K562 (cell line): ENCODE data around the gene MAGOHB. TPM values are rescaled to one million over a fixed set of nuclear protein-coding genes. Genes with fewer than 3 reads are reported as not detected.

Experiments
- ATAC-seq: fragments of 200-7000 bp; cut with Tn5 transposase; 3 replicates; pipeline ENCODE4 v1.9.1; 2020; ENCODE audit warnings: moderate library complexity
- BruUV-seq: library from RNA; stranded (reverse); fragments of 400-500 nt; replicated peaks from 2 replicates; lab custom pipeline; 2021; lab: Mats Ljungman, UMichigan
- CTCF ChIA-PET: fragments of 300-600 bp; formaldehyde crosslinking; extraction: SDS; loops from one replicate; lab custom pipeline; 2021; ENCODE audit warnings: low intra/inter-chr PET ratio; lab: Yijun Ruan, JAX
- POLR2A ChIA-PET: fragments of 300-600, 350-650 bp; sonication (Branson Sonifier 250); formaldehyde crosslinking; extraction: SDS; loops from one replicate; lab custom pipeline; 2021; ENCODE audit warnings: antibody characterized with exemption, inconsistent platforms; lab: Yijun Ruan, JAX
- DNase-seq, 4 experiments: peaks; one replicate each; pipeline versions ENCODE4 v3.0.0 to v3.0.0-alpha.2; 2011 to 2018; ENCODE audit warnings: low spot score in 3 of 4, mixed read lengths in 3 of 4; ENCODE audit errors: extremely low read depth in 1 of 4
- FAIRE-seq: peaks from 2 replicates; lab custom pipeline; 2011; peaks lifted over from hg19 to GRCh38; lab: Jason Lieb, UNC
- H2AFZ ChIP-seq: 2 replicates; pipeline ENCODE4 v1.6.0; 2011; ENCODE audit warnings: low read depth, low read length, control low read depth, inconsistent platforms
- H3K27ac ChIP-seq: fragments of 200-600 bp; 3 replicates; pipeline ENCODE4 v1.8.0; 2011; ENCODE audit warnings: low read depth, mild to moderate bottlenecking, control low read depth, inconsistent platforms, low read length, moderate library complexity, mixed read lengths; ENCODE audit errors: extremely low read depth
- H3K27me3 ChIP-seq, 2 experiments: fragments of 300-600 bp in 1 of 2; 2 replicates in 1 of 2; 3 replicates in 1 of 2; pipeline versions ENCODE4 v1.6.0 to v1.8.0; 2011; ENCODE audit warnings: inconsistent platforms in 2 of 2, low read length in 2 of 2, mild to moderate bottlenecking in 1 of 2, mixed read lengths in 1 of 2, moderate library complexity in 1 of 2; ENCODE audit not compliant: control insufficient read depth in 2 of 2, insufficient read depth in 2 of 2
- H3K36me3 ChIP-seq: fragments of 300-600 bp; 3 replicates; pipeline ENCODE4 v1.8.0; 2011; ENCODE audit warnings: mild to moderate bottlenecking, low read length, inconsistent platforms; ENCODE audit not compliant: control insufficient read depth, insufficient read depth
- H3K4me1 ChIP-seq, 2 experiments: fragments of 200-600 bp in 1 of 2; replicated peaks in 1 of 2; 2 replicates in 1 of 2; 3 replicates in 1 of 2; pipeline versions ENCODE4 v1.5.1 to v1.8.0; 2011; ENCODE audit warnings: inconsistent platforms in 2 of 2, low read length in 2 of 2, mild to moderate bottlenecking in 1 of 2, mixed read lengths in 1 of 2, moderate library complexity in 1 of 2; ENCODE audit not compliant: control insufficient read depth in 2 of 2, insufficient read depth in 2 of 2
- H3K4me2 ChIP-seq: 2 replicates; pipeline ENCODE4 v1.6.1; 2011; ENCODE audit warnings: low read length, control low read depth, inconsistent platforms, mixed read lengths; ENCODE audit not compliant: insufficient read depth
- H3K4me3 ChIP-seq: fragments of 200-600 bp; sonication (generic), shearing (Covaris generic); 2 replicates; pipeline ENCODE4 v1.5.1; 2016; ENCODE audit warnings: control low read depth, inconsistent platforms
- H3K79me2 ChIP-seq: fragments of 200-600 bp; 3 replicates; pipeline ENCODE4 v1.8.0; 2011; ENCODE audit warnings: low read length, inconsistent platforms; ENCODE audit not compliant: control insufficient read depth, insufficient read depth
- H3K9ac ChIP-seq, 2 experiments: 2 replicates each; pipeline versions ENCODE4 v1.6.0 to v1.6.1; 2011; ENCODE audit warnings: low read depth in 2 of 2, low read length in 2 of 2, control low read depth in 1 of 2, inconsistent platforms in 1 of 2, mild to moderate bottlenecking in 1 of 2, mixed read lengths in 1 of 2; ENCODE audit not compliant: insufficient read depth in 1 of 2
- H3K9me1 ChIP-seq: one replicate; pipeline ENCODE4 v1.6.0; 2011; ENCODE audit warnings: inconsistent platforms, mild to moderate bottlenecking, low read length, moderate library complexity; ENCODE audit not compliant: control insufficient read depth, insufficient read depth
- H3K9me3 ChIP-seq: replicated peaks from 2 replicates; pipeline ENCODE4 v1.5.1; 2011; ENCODE audit warnings: low read depth, low read length, inconsistent platforms; ENCODE audit not compliant: control insufficient read depth, insufficient read depth
- H4K20me1 ChIP-seq: replicated peaks from 2 replicates; pipeline ENCODE4 v1.6.1; 2011; ENCODE audit warnings: low read length, inconsistent platforms, mixed read lengths; ENCODE audit not compliant: control insufficient read depth, insufficient read depth
- EP300 ChIP-seq: IDR thresholded peaks from 2 replicates; pipeline ENCODE4 v1.6.1; 2012; ENCODE audit warnings: low read length, improper control_type of control experiment
- KAT8 ChIP-seq: fragments of 450-650 bp; IDR thresholded peaks from 2 replicates; pipeline ENCODE4 v1.6.1; 2016; ENCODE audit warnings: low read depth, mild to moderate bottlenecking
- NR4A1 ChIP-seq, 2 experiments: fragments of 250-450 bp in 1 of 2; fragments of 450-650 bp in 1 of 2; sonication (Bioruptor Pico) in 1 of 2; IDR thresholded peaks; 2 replicates each; pipeline versions ENCODE4 v1.4.0 to v1.6.1; 2016 to 2020; ENCODE audit warnings: mild to moderate bottlenecking in 2 of 2, missing compliant biosample characterization in 1 of 2, missing genetic modification characterization in 1 of 2, moderate library complexity in 1 of 2
- PCBP2 ChIP-seq: fragments of 200-400 bp; formaldehyde crosslinking; IDR thresholded peaks from 2 replicates; pipeline ENCODE4 v1.6.1; 2018; ENCODE audit warnings: low read length, low read depth, mild to moderate bottlenecking, moderate library complexity; ENCODE audit not compliant: poor library complexity, severe bottlenecking
- RNF2 ChIP-seq: sonication (generic); IDR thresholded peaks from 2 replicates; pipeline ENCODE4 v1.6.1; 2016
- SP1 ChIP-seq: sonication (generic); formaldehyde crosslinking; IDR thresholded peaks from 2 replicates; pipeline ENCODE4 v1.8.1; 2022; ENCODE audit warnings: mild to moderate bottlenecking, missing genetic modification reagents
- TAF7 ChIP-seq: fragments of 450-650 bp; IDR thresholded peaks from 2 replicates; pipeline ENCODE4 v1.6.1; 2016; ENCODE audit warnings: missing genetic modification characterization, missing compliant biosample characterization
- ZFP1 ChIP-seq: fragments of 450-650 bp; formaldehyde crosslinking; IDR thresholded peaks from 2 replicates; pipeline ENCODE4 v1.4.0; 2020; ENCODE audit warnings: mild to moderate bottlenecking, mixed read lengths
- ZFPM2 ChIP-seq: fragments of 250-450 bp; sonication (Bioruptor Pico); IDR thresholded peaks from 2 replicates; pipeline ENCODE4 v1.5.1; 2022; ENCODE audit warnings: mild to moderate bottlenecking
- ZFX ChIP-seq: sonication (generic); formaldehyde crosslinking; IDR thresholded peaks from 2 replicates; pipeline ENCODE4 v1.8.0; 2022; ENCODE audit warnings: mild to moderate bottlenecking, missing genetic modification reagents, moderate library complexity
- ZNF436 ChIP-seq: fragments of 250-450, 450-650 bp; sonication (Bioruptor Pico); formaldehyde crosslinking; IDR thresholded peaks from 2 replicates; pipeline ENCODE4 v1.7.0; 2020; ENCODE audit warnings: mild to moderate bottlenecking
- ZNF586 ChIP-seq: fragments of 450-650 bp; formaldehyde crosslinking; conservative IDR thresholded peaks from 2 replicates; pipeline ENCODE4 v1.4.0; 2020; ENCODE audit warnings: mild to moderate bottlenecking, moderate library complexity
- WGBS: fragments of 100-300 bp; shearing (Covaris generic); methylation state at CpG from one replicate; pipeline ENCODE4 v1.1.6; 2016; ENCODE audit warnings: low coverage, mixed read lengths; ENCODE audit not compliant: insufficient coverage; ENCODE audit errors: missing lambda C conversion rate; 5-methylcytosine and 5-hydroxymethylcytosine counted together
- in situ Hi-C: fragments of 300-500 bp; cut with MboI; formaldehyde crosslinking; loops from 4 replicates; pipeline ENCODE4 v1.15.0; 2018; ENCODE audit warnings: inconsistent platforms, mixed read lengths
- intact Hi-C: fragments of 100-400 bp; cut with micrococcal nuclease; formaldehyde crosslinking; loops from 2 replicates; pipeline ENCODE4 v1.14.2; 2022
- polyA plus RNA-seq, 8 experiments: library from polyadenylated mRNA; depleted of rRNA in 4 of 8; stranded (reverse) in 5 of 8; unstranded in 3 of 8; fragments of >200 nt; fragmentation: Nextera tagmentation in 2 of 8; fragmentation: Illumina TruSeq in 1 of 8; extraction: Ambion mirVana in 2 of 8; extraction: Trizol in 1 of 8; gene quantifications; 2 replicates each; pipeline versions ENCODE4 v1.2.1 to v1.2.3, GENCODE V29; 2011 to 2014; ENCODE audit warnings: inconsistent platforms in 1 of 8, missing spikeins in 1 of 8
- total RNA-seq, 7 experiments: library from RNA; depleted of rRNA in 6 of 7; stranded (reverse); fragments of >200 nt in 6 of 7; fragmentation: Illumina TruSeq in 2 of 7; extraction: Trizol in 2 of 7; gene quantifications; 2 replicates each; pipeline versions ENCODE4 v1.2.1 to v1.2.3, GENCODE V29; 2011 to 2021; ENCODE audit warnings: low replicate concordance in 1 of 7
- TF ChIP-seq, protein P1 (sequence below), 2 experiments: fragments of 150-350 bp in 1 of 2; IDR thresholded peaks; 2 replicates each; pipeline ENCODE4 v1.6.1; 2012 to 2016; ENCODE audit warnings: low read depth in 2 of 2, low read length in 2 of 2, mild to moderate bottlenecking in 1 of 2, moderate library complexity in 1 of 2
- TF ChIP-seq, protein P2 (sequence below): sonication (generic); formaldehyde crosslinking; IDR thresholded peaks from 2 replicates; pipeline ENCODE4 v1.8.1; 2023; ENCODE audit warnings: missing genetic modification reagents, mild to moderate bottlenecking, borderline replicate concordance

Gene MAGOHB
- total and polyA plus RNA-seq, 9 of the 15 experiments (the other 6 are each of a cell fraction or from before 2014, with no cell fraction given): 34.5 to 177 (median 85.4) TPM

DNA sequence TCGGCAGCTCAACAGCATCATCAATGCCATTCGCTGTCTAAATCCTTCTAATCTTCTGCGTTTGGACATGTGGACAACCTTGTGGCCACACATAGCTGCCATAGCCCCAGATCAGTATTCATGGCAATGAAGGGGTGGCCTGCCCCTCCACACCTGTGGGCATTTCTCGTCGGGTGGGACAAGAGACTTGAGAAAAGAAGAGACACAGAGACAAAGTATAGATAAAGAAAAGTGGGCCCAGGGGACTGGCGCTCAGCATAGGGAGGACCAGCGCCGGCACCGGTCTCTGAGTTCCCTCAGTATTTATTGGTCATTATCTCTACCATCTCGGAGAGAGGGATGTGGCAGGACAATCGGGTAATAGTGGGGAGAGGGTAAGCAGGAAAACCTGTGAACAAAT is 42.3 kb downstream of the MAGOHB start (continued):
- TF ChIP-seq, protein P1, sequence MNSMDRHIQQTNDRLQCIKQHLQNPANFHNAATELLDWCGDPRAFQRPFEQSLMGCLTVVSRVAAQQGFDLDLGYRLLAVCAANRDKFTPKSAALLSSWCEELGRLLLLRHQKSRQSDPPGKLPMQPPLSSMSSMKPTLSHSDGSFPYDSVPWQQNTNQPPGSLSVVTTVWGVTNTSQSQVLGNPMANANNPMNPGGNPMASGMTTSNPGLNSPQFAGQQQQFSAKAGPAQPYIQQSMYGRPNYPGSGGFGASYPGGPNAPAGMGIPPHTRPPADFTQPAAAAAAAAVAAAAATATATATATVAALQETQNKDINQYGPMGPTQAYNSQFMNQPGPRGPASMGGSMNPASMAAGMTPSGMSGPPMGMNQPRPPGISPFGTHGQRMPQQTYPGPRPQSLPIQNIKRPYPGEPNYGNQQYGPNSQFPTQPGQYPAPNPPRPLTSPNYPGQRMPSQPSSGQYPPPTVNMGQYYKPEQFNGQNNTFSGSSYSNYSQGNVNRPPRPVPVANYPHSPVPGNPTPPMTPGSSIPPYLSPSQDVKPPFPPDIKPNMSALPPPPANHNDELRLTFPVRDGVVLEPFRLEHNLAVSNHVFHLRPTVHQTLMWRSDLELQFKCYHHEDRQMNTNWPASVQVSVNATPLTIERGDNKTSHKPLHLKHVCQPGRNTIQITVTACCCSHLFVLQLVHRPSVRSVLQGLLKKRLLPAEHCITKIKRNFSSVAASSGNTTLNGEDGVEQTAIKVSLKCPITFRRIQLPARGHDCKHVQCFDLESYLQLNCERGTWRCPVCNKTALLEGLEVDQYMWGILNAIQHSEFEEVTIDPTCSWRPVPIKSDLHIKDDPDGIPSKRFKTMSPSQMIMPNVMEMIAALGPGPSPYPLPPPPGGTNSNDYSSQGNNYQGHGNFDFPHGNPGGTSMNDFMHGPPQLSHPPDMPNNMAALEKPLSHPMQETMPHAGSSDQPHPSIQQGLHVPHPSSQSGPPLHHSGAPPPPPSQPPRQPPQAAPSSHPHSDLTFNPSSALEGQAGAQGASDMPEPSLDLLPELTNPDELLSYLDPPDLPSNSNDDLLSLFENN (IDR thresholded peaks at IDR 0.05; ENCODE audit: low read depth in 2 of 2, low read length in 2 of 2): no peak

DNA sequence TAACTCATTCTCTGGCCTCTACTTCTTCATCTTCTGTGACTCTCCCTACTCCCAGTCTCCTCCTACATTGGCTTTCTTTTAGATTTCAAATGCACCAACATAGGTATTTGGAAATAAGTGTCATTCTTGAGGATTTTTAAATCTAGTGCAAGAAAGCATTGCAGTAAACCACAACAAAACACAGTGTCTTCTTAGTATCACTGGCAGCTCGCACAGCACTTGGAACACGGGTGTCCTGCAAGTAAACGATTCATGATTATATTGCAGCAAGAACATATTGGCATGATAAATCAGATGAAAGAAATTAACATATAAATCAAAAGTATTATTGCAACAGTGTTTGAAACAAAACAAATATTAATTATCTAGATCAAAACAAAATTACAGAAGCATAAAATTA is 45.6 kb downstream of the MAGOHB start:
- Histone ChIP-seq H3K9ac (no peak overlapping the region), H2AFZ (no peak overlapping the region), H3K36me3 (no peaks in the 10 kb centered on the region), H3K79me2 (no peaks in the 10 kb centered on the region), H3K9me3 (no peaks in the 10 kb centered on the region), H3K4me1 (no peaks in the 10 kb centered on the region), H3K4me3 (no peak overlapping the region), H3K27ac (no peak overlapping the region), H4K20me1 (no peaks in the 10 kb centered on the region), H3K9me1 (no peaks in the 10 kb centered on the region), H3K4me2 (no peak overlapping the region), H3K27me3 (no peaks in the 10 kb centered on the region)
- CTCF ChIA-PET: interaction anchor here (1.4 kb wide), 1 partner anchor 9 kb away, joined by 3 read pairs; no protein-coding TSS in a partner anchor
- no TSS peak for BruUV-seq
- FAIRE-seq: no peak
- no peak for ATAC-seq
- in situ Hi-C loops: loop anchor here (10.0 kb wide), 1 partner anchor 333 kb away; no protein-coding TSS in a partner anchor
- intact Hi-C loops: no loop called here
- no peak for DNase-seq
- POLR2A ChIA-PET: no interaction called here
- WGBS: 17% methylated on average over 3 of the region's 3 CpGs
- TF ChIP-seq ZFP1 (CRISPR knock-in tag): no peak
- no peak for TF ChIP-seq ZNF436 (CRISPR knock-in tag)
- no peak for TF ChIP-seq KAT8
- no peak for TF ChIP-seq ZNF586 (CRISPR knock-in tag)
- no peak for TF ChIP-seq TAF7 (tag)
- TF ChIP-seq PCBP2: no peak
- TF ChIP-seq, protein P2, sequence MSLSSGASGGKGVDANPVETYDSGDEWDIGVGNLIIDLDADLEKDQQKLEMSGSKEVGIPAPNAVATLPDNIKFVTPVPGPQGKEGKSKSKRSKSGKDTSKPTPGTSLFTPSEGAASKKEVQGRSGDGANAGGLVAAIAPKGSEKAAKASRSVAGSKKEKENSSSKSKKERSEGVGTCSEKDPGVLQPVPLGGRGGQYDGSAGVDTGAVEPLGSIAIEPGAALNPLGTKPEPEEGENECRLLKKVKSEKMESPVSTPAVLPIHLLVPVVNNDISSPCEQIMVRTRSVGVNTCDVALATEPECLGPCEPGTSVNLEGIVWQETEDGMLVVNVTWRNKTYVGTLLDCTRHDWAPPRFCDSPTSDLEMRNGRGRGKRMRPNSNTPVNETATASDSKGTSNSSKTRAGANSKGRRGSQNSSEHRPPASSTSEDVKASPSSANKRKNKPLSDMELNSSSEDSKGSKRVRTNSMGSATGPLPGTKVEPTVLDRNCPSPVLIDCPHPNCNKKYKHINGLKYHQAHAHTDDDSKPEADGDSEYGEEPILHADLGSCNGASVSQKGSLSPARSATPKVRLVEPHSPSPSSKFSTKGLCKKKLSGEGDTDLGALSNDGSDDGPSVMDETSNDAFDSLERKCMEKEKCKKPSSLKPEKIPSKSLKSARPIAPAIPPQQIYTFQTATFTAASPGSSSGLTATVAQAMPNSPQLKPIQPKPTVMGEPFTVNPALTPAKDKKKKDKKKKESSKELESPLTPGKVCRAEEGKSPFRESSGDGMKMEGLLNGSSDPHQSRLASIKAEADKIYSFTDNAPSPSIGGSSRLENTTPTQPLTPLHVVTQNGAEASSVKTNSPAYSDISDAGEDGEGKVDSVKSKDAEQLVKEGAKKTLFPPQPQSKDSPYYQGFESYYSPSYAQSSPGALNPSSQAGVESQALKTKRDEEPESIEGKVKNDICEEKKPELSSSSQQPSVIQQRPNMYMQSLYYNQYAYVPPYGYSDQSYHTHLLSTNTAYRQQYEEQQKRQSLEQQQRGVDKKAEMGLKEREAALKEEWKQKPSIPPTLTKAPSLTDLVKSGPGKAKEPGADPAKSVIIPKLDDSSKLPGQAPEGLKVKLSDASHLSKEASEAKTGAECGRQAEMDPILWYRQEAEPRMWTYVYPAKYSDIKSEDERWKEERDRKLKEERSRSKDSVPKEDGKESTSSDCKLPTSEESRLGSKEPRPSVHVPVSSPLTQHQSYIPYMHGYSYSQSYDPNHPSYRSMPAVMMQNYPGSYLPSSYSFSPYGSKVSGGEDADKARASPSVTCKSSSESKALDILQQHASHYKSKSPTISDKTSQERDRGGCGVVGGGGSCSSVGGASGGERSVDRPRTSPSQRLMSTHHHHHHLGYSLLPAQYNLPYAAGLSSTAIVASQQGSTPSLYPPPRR (CRISPR knock-in tag): no peak
- no peak for TF ChIP-seq RNF2
- TF ChIP-seq SP1 (CRISPR knock-in tag): no peak
- no peak for TF ChIP-seq ZFPM2 (CRISPR knock-in tag)
- no peak for TF ChIP-seq ZFX
- TF ChIP-seq EP300: no peak
- TF ChIP-seq NR4A1 (CRISPR knock-in tag; IDR thresholded peaks at IDR 0.05): no peak
- TF ChIP-seq NR4A1 (tag; IDR thresholded peaks at IDR 0.05): no peak
